MM.1S (cell line): ENCODE results near the gene NELL1.

ENCODE experiments used
- DNase-seq: peaks from one replicate; pipeline ENCODE4 v3.0.0-alpha.2; 2015
- H2AFZ ChIP-seq: fragments of 300-600 bp; sonication (generic); 2 replicates; pipeline ENCODE4 v1.6.0; 2016; ENCODE audit warnings: antibody characterized with exemption, low read length
- H3F3A ChIP-seq: fragments of 300-600 bp; sonication (generic); 2 replicates; pipeline ENCODE4 v1.6.1; 2016; ENCODE audit warnings: mild to moderate bottlenecking, antibody characterized with exemption, low read length, moderate library complexity, mixed read lengths; ENCODE audit not compliant: insufficient read depth
- H3K27ac ChIP-seq: fragments of 300-600 bp; sonication (generic); 2 replicates; pipeline ENCODE4 v1.5.1; 2016; ENCODE audit warnings: mild to moderate bottlenecking, low read length
- H3K27me3 ChIP-seq: fragments of 300-600 bp; sonication (generic); replicated peaks from 2 replicates; pipeline ENCODE4 v1.6.0; 2016; ENCODE audit warnings: low read length; ENCODE audit not compliant: insufficient read depth
- H3K36me3 ChIP-seq: fragments of 300-600 bp; sonication (generic); replicated peaks from 2 replicates; pipeline ENCODE4 v1.6.1; 2016; ENCODE audit warnings: mild to moderate bottlenecking, low read length, mixed read lengths; ENCODE audit not compliant: insufficient read depth
- H3K4me1 ChIP-seq: fragments of 300-600 bp; sonication (generic); 2 replicates; pipeline ENCODE4 v1.6.1; 2016; ENCODE audit warnings: low read length, mixed read lengths
- H3K4me2 ChIP-seq: fragments of 300-600 bp; sonication (generic); 2 replicates; pipeline ENCODE4 v1.6.0; 2016; ENCODE audit warnings: low read depth, low read length
- H3K4me3 ChIP-seq: fragments of 300-600 bp; sonication (generic); 2 replicates; pipeline ENCODE4 v1.5.1; 2016; ENCODE audit warnings: low read length, mixed read lengths
- H3K79me2 ChIP-seq: fragments of 300-600 bp; sonication (generic); 2 replicates; pipeline ENCODE4 v1.6.1; 2016; ENCODE audit warnings: mixed run types, low read length, mixed read lengths
- H3K9ac ChIP-seq: fragments of 300-600 bp; sonication (generic); 2 replicates; pipeline ENCODE4 v1.6.1; 2016; ENCODE audit warnings: low read length, mixed read lengths
- H3K9me2 ChIP-seq: fragments of 300-600 bp; sonication (generic); replicated peaks from 2 replicates; pipeline ENCODE4 v1.6.1; 2016; ENCODE audit warnings: mild to moderate bottlenecking, low read length, mixed read lengths; ENCODE audit not compliant: insufficient read depth
- H3K9me3 ChIP-seq: fragments of 300-600 bp; sonication (generic); replicated peaks from 2 replicates; pipeline ENCODE4 v1.6.1; 2016; ENCODE audit warnings: mild to moderate bottlenecking, low read length, mixed read lengths; ENCODE audit not compliant: insufficient read depth
- H4K20me1 ChIP-seq: fragments of 300-600 bp; sonication (generic); 2 replicates; pipeline ENCODE4 v1.6.1; 2016; ENCODE audit warnings: mild to moderate bottlenecking, low read length, moderate library complexity, mixed read lengths; ENCODE audit not compliant: insufficient read depth
- EZH2 ChIP-seq: fragments of 300-600 bp; sonication (generic); optimal IDR thresholded peaks from 2 replicates; pipeline ENCODE3; 2017; ENCODE audit warnings: low read depth, mild to moderate bottlenecking, antibody characterized with exemption, low read length, mixed read lengths
- EZH2phosphoT487 ChIP-seq: fragments of 300-600 bp; sonication (generic); IDR thresholded peaks from 2 replicates; pipeline ENCODE4 v1.6.1; 2018; ENCODE audit warnings: antibody characterized with exemption, low read length
- TF ChIP-seq, protein P1 (sequence below): fragments of 300-600 bp; sonication (generic); IDR thresholded peaks from 2 replicates; pipeline ENCODE4 v1.5.1; 2016; ENCODE audit warnings: antibody characterized with exemption, low read length, mixed read lengths

The NELL1 gene

DNA sequence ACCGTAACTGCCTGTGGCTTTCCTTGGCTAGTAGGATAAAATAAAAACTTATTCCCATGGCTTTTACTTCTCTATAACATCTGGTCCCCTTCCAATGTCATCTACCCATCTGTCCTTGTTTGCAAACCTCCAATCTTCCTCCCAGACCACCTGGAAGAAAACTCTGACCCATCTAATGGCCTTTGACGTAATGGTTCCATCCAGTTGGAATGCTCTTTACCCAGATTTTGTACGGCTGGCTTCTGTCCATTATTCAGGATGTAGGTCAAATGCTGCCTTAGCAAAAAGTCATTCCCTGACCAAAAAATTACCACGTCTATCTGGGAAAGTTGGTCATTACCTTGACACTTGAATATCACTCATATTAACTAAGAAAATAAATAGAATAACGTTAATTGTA lies 945.6 kb downstream of the NELL1 start:
- H3F3A ChIP-seq: no peaks in the 10 kb centered on the region
- H3K27me3 ChIP-seq: no peaks in the 10 kb centered on the region
- no peaks in the 10 kb centered on the region for H3K36me3 ChIP-seq
- H3K9me3 ChIP-seq: no peaks in the 10 kb centered on the region
- H3K4me3 ChIP-seq: no peak overlapping the region
- H3K9me2 ChIP-seq: no peaks in the 10 kb centered on the region
- H2AFZ ChIP-seq: no peak overlapping the region
- no peaks in the 10 kb centered on the region for H3K4me1 ChIP-seq
- no peaks in the 10 kb centered on the region for H3K79me2 ChIP-seq
- no peak overlapping the region for H3K9ac ChIP-seq
- TF ChIP-seq EZH2phosphoT487 (no peak), EZH2 (no peak)
- TF ChIP-seq, protein P1, sequence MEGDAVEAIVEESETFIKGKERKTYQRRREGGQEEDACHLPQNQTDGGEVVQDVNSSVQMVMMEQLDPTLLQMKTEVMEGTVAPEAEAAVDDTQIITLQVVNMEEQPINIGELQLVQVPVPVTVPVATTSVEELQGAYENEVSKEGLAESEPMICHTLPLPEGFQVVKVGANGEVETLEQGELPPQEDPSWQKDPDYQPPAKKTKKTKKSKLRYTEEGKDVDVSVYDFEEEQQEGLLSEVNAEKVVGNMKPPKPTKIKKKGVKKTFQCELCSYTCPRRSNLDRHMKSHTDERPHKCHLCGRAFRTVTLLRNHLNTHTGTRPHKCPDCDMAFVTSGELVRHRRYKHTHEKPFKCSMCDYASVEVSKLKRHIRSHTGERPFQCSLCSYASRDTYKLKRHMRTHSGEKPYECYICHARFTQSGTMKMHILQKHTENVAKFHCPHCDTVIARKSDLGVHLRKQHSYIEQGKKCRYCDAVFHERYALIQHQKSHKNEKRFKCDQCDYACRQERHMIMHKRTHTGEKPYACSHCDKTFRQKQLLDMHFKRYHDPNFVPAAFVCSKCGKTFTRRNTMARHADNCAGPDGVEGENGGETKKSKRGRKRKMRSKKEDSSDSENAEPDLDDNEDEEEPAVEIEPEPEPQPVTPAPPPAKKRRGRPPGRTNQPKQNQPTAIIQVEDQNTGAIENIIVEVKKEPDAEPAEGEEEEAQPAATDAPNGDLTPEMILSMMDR: no peak
- no peak overlapping the region for H3K4me2 ChIP-seq
- H4K20me1 ChIP-seq: no peaks in the 10 kb centered on the region
- DNase-seq: no peak
- H3K27ac ChIP-seq: no peak overlapping the region

DNA sequence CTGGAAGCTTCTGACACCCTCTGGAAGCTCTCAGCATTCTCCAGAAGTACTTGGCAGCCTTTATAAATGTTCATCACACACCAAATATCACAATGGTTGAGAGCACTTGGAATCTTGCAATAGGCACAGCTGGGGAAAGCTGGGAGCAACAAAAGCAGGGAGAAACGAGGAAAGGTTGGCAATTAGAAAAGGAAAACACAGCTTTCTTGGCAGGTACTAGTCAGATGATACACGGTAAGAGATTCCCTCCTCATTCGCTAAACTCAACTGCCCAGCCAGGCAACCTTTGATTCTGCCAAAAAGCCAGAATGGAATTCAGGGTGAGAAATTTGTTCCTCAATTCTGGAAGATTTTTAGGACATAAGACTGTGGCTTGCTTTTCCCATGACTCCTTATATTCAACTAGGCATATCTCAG lies 946.6 kb downstream of the NELL1 start:
- Histone ChIP-seq H3K9ac (no peak overlapping the region), H3K79me2 (no peaks in the 10 kb centered on the region), H3F3A (no peaks in the 10 kb centered on the region), H3K4me3 (no peak overlapping the region), H3K4me2 (no peak overlapping the region), H2AFZ (no peak overlapping the region), H3K4me1 (no peaks in the 10 kb centered on the region), H3K9me3 (no peaks in the 10 kb centered on the region), H3K36me3 (no peaks in the 10 kb centered on the region), H4K20me1 (no peaks in the 10 kb centered on the region), H3K9me2 (no peaks in the 10 kb centered on the region), H3K27me3 (no peaks in the 10 kb centered on the region), H3K27ac (no peak overlapping the region)
- DNase-seq: no peak
- TF ChIP-seq, protein P1: no peak
- TF ChIP-seq EZH2 (no peak), EZH2phosphoT487 (no peak)

DNA sequence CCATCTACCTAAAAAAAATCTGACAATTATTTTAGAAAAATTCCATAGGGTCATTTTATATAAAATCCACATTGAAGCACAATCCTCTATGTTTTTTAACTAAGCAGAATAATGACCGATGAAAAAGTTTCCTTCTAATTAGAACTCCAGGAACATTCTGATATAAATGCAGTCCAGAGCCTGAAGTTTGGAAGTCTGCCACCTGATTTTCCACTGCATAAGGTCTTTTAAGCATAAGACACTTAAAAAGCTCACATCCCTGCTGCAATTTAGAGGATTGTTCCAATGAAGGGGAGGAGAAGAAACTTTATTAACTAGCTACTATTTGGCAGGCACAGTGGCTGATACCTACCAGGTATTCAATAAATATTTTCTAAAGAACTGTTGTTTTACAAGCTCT lies 953.2 kb downstream of the NELL1 start:
- no peak overlapping the region for H2AFZ ChIP-seq
- no peak overlapping the region for H3K4me2 ChIP-seq
- no peak overlapping the region for H3K9ac ChIP-seq
- no peak overlapping the region for H3K4me3 ChIP-seq
- H3K36me3 ChIP-seq: no peaks in the 10 kb centered on the region
- H3K9me2 ChIP-seq: no peaks in the 10 kb centered on the region
- H3K9me3 ChIP-seq: no peaks in the 10 kb centered on the region
- H3K4me1 ChIP-seq: no peaks in the 10 kb centered on the region
- H3K27ac ChIP-seq: no peak overlapping the region
- DNase-seq: no peak
- no peaks in the 10 kb centered on the region for H3K27me3 ChIP-seq
- H4K20me1 ChIP-seq: no peaks in the 10 kb centered on the region
- no peaks in the 10 kb centered on the region for H3K79me2 ChIP-seq
- H3F3A ChIP-seq: no peaks in the 10 kb centered on the region
- TF ChIP-seq, protein P1: no peak
- TF ChIP-seq EZH2: no peak
- TF ChIP-seq EZH2phosphoT487: no peak
